K562 (cell line): ENCODE measurements around the gene MCU. TPM values are rescaled to one million over a fixed set of nuclear protein-coding genes. Genes with fewer than 3 reads are reported as not detected.
A peak's percentile ranks its signal among the peaks of the same experiment; 100 is the strongest.

ENCODE experiments used
- ATAC-seq: fragments of 200-7000 bp; cut with Tn5 transposase; 3 replicates; pipeline ENCODE4 v1.9.1; 2020; ENCODE audit warnings: moderate library complexity
- BruUV-seq: library from RNA; stranded (reverse); fragments of 400-500 nt; replicated peaks from 2 replicates; lab custom pipeline; 2021; lab: Mats Ljungman, UMichigan
- CTCF ChIA-PET: fragments of 300-600 bp; formaldehyde crosslinking; extraction: SDS; loops from one replicate; lab custom pipeline; 2021; ENCODE audit warnings: low intra/inter-chr PET ratio; lab: Yijun Ruan, JAX
- POLR2A ChIA-PET: fragments of 300-600, 350-650 bp; sonication (Branson Sonifier 250); formaldehyde crosslinking; extraction: SDS; loops from one replicate; lab custom pipeline; 2021; ENCODE audit warnings: antibody characterized with exemption, inconsistent platforms; lab: Yijun Ruan, JAX
- DNase-seq, 4 experiments: peaks; one replicate each; pipeline versions ENCODE4 v3.0.0 to v3.0.0-alpha.2; 2011 to 2018; ENCODE audit warnings: low spot score in 3 of 4, mixed read lengths in 3 of 4; ENCODE audit errors: extremely low read depth in 1 of 4
- FAIRE-seq: peaks from 2 replicates; lab custom pipeline; 2011; peaks lifted over from hg19 to GRCh38; lab: Jason Lieb, UNC
- H2AFZ ChIP-seq: 2 replicates; pipeline ENCODE4 v1.6.0; 2011; ENCODE audit warnings: low read depth, low read length, control low read depth, inconsistent platforms
- H3K27ac ChIP-seq: fragments of 200-600 bp; 3 replicates; pipeline ENCODE4 v1.8.0; 2011; ENCODE audit warnings: low read depth, mild to moderate bottlenecking, control low read depth, inconsistent platforms, low read length, moderate library complexity, mixed read lengths; ENCODE audit errors: extremely low read depth
- H3K27me3 ChIP-seq, 2 experiments: fragments of 300-600 bp in 1 of 2; 2 replicates in 1 of 2; 3 replicates in 1 of 2; pipeline versions ENCODE4 v1.6.0 to v1.8.0; 2011; ENCODE audit warnings: inconsistent platforms in 2 of 2, low read length in 2 of 2, mild to moderate bottlenecking in 1 of 2, mixed read lengths in 1 of 2, moderate library complexity in 1 of 2; ENCODE audit not compliant: control insufficient read depth in 2 of 2, insufficient read depth in 2 of 2
- H3K36me3 ChIP-seq: fragments of 300-600 bp; 3 replicates; pipeline ENCODE4 v1.8.0; 2011; ENCODE audit warnings: mild to moderate bottlenecking, low read length, inconsistent platforms; ENCODE audit not compliant: control insufficient read depth, insufficient read depth
- H3K4me1 ChIP-seq, 2 experiments: fragments of 200-600 bp in 1 of 2; replicated peaks in 1 of 2; 2 replicates in 1 of 2; 3 replicates in 1 of 2; pipeline versions ENCODE4 v1.5.1 to v1.8.0; 2011; ENCODE audit warnings: inconsistent platforms in 2 of 2, low read length in 2 of 2, mild to moderate bottlenecking in 1 of 2, mixed read lengths in 1 of 2, moderate library complexity in 1 of 2; ENCODE audit not compliant: control insufficient read depth in 2 of 2, insufficient read depth in 2 of 2
- H3K4me2 ChIP-seq: 2 replicates; pipeline ENCODE4 v1.6.1; 2011; ENCODE audit warnings: low read length, control low read depth, inconsistent platforms, mixed read lengths; ENCODE audit not compliant: insufficient read depth
- H3K4me3 ChIP-seq: fragments of 200-600 bp; sonication (generic), shearing (Covaris generic); 2 replicates; pipeline ENCODE4 v1.5.1; 2016; ENCODE audit warnings: control low read depth, inconsistent platforms
- H3K79me2 ChIP-seq: fragments of 200-600 bp; 3 replicates; pipeline ENCODE4 v1.8.0; 2011; ENCODE audit warnings: low read length, inconsistent platforms; ENCODE audit not compliant: control insufficient read depth, insufficient read depth
- H3K9ac ChIP-seq, 2 experiments: 2 replicates each; pipeline versions ENCODE4 v1.6.0 to v1.6.1; 2011; ENCODE audit warnings: low read depth in 2 of 2, low read length in 2 of 2, control low read depth in 1 of 2, inconsistent platforms in 1 of 2, mild to moderate bottlenecking in 1 of 2, mixed read lengths in 1 of 2; ENCODE audit not compliant: insufficient read depth in 1 of 2
- H3K9me1 ChIP-seq: one replicate; pipeline ENCODE4 v1.6.0; 2011; ENCODE audit warnings: inconsistent platforms, mild to moderate bottlenecking, low read length, moderate library complexity; ENCODE audit not compliant: control insufficient read depth, insufficient read depth
- H3K9me3 ChIP-seq: replicated peaks from 2 replicates; pipeline ENCODE4 v1.5.1; 2011; ENCODE audit warnings: low read depth, low read length, inconsistent platforms; ENCODE audit not compliant: control insufficient read depth, insufficient read depth
- H4K20me1 ChIP-seq: replicated peaks from 2 replicates; pipeline ENCODE4 v1.6.1; 2011; ENCODE audit warnings: low read length, inconsistent platforms, mixed read lengths; ENCODE audit not compliant: control insufficient read depth, insufficient read depth
- ADNP ChIP-seq: fragments of 200-800 bp; sonication (Bioruptor generic); IDR thresholded peaks from 2 replicates; pipeline ENCODE4 v1.6.1; 2016; ENCODE audit warnings: missing genetic modification characterization, missing compliant biosample characterization
- FOXA3 ChIP-seq, 2 experiments: fragments of 450-650 bp in 1 of 2; sonication (generic) in 1 of 2; formaldehyde crosslinking; IDR thresholded peaks in 1 of 2; conservative IDR thresholded peaks in 1 of 2; 2 replicates each; pipeline versions ENCODE4 v1.4.0 to v1.8.0; 2020 to 2022; ENCODE audit warnings: mild to moderate bottlenecking in 2 of 2, missing genetic modification reagents in 1 of 2
- FOXM1 ChIP-seq, 2 experiments: fragments of 450-650 bp in 1 of 2; sonication (generic) in 1 of 2; formaldehyde crosslinking in 1 of 2; IDR thresholded peaks; 2 replicates each; pipeline versions ENCODE4 v1.6.1 to v1.9.0; 2017 to 2022; ENCODE audit warnings: low read depth in 2 of 2, mild to moderate bottlenecking in 2 of 2, missing genetic modification reagents in 1 of 2, moderate library complexity in 1 of 2
- MEIS2 ChIP-seq: fragments of 450-650 bp; IDR thresholded peaks from 2 replicates; pipeline ENCODE4 v1.6.1; 2014; ENCODE audit warnings: mild to moderate bottlenecking; ENCODE audit not compliant: partially characterized antibody
- RCOR1 ChIP-seq, 2 experiments: IDR thresholded peaks; 2 replicates each; pipeline ENCODE4 v1.6.1; 2012; ENCODE audit warnings: low read depth in 2 of 2, low read length in 2 of 2, borderline replicate concordance in 1 of 2, improper control_type of control experiment in 1 of 2
- SREBF1 ChIP-seq: fragments of 150-350 bp; IDR thresholded peaks from 2 replicates; pipeline ENCODE4 v1.6.1; 2014; ENCODE audit warnings: antibody characterized with exemption, low read depth, low read length, borderline replicate concordance
- TAL1 ChIP-seq: fragments of 450-650 bp; IDR thresholded peaks from 2 replicates; pipeline ENCODE4 v1.6.1; 2016; ENCODE audit warnings: mild to moderate bottlenecking
- TEAD1 ChIP-seq, 2 experiments: fragments of 450-650 bp in 1 of 2; sonication (generic) in 1 of 2; formaldehyde crosslinking; IDR thresholded peaks; 2 replicates each; pipeline versions ENCODE4 v1.4.0 to v1.8.0; 2020 to 2022; ENCODE audit warnings: mild to moderate bottlenecking in 2 of 2, missing genetic modification reagents in 1 of 2
- USF1 ChIP-seq: sonication (generic); formaldehyde crosslinking; IDR thresholded peaks from 2 replicates; pipeline ENCODE4 v1.9.0; 2022; ENCODE audit warnings: mild to moderate bottlenecking, missing genetic modification reagents
- ZNF134 ChIP-seq: fragments of 250-450 bp; sonication (Bioruptor Pico); conservative IDR thresholded peaks from 2 replicates; pipeline ENCODE4 v1.4.0; 2020
- ZNF512 ChIP-seq: IDR thresholded peaks from 2 replicates; pipeline ENCODE4 v1.6.1; 2016; ENCODE audit warnings: missing genetic modification characterization, missing compliant biosample characterization
- WGBS: fragments of 100-300 bp; shearing (Covaris generic); methylation state at CpG from one replicate; pipeline ENCODE4 v1.1.6; 2016; ENCODE audit warnings: low coverage, mixed read lengths; ENCODE audit not compliant: insufficient coverage; ENCODE audit errors: missing lambda C conversion rate; 5-methylcytosine and 5-hydroxymethylcytosine counted together
- in situ Hi-C: fragments of 300-500 bp; cut with MboI; formaldehyde crosslinking; loops from 4 replicates; pipeline ENCODE4 v1.15.0; 2018; ENCODE audit warnings: inconsistent platforms, mixed read lengths
- intact Hi-C: fragments of 100-400 bp; cut with micrococcal nuclease; formaldehyde crosslinking; loops from 2 replicates; pipeline ENCODE4 v1.14.2; 2022
- polyA plus RNA-seq, 8 experiments: library from polyadenylated mRNA; depleted of rRNA in 4 of 8; stranded (reverse) in 5 of 8; unstranded in 3 of 8; fragments of >200 nt; fragmentation: Nextera tagmentation in 2 of 8; fragmentation: Illumina TruSeq in 1 of 8; extraction: Ambion mirVana in 2 of 8; extraction: Trizol in 1 of 8; gene quantifications; 2 replicates each; pipeline versions ENCODE4 v1.2.1 to v1.2.3, GENCODE V29; 2011 to 2014; ENCODE audit warnings: inconsistent platforms in 1 of 8, missing spikeins in 1 of 8
- total RNA-seq, 7 experiments: library from RNA; depleted of rRNA in 6 of 7; stranded (reverse); fragments of >200 nt in 6 of 7; fragmentation: Illumina TruSeq in 2 of 7; extraction: Trizol in 2 of 7; gene quantifications; 2 replicates each; pipeline versions ENCODE4 v1.2.1 to v1.2.3, GENCODE V29; 2011 to 2021; ENCODE audit warnings: low replicate concordance in 1 of 7
- TF ChIP-seq, protein P1 (sequence below): fragments of 450-650 bp; IDR thresholded peaks from 2 replicates; pipeline ENCODE4 v1.6.1; 2016
- TF ChIP-seq, protein P2 (sequence below), 2 experiments: IDR thresholded peaks in 1 of 2; conservative IDR thresholded peaks in 1 of 2; 2 replicates each; pipeline ENCODE4 v1.6.1; 2016; ENCODE audit warnings: low read depth in 2 of 2, mild to moderate bottlenecking in 1 of 2, missing compliant biosample characterization in 1 of 2, missing genetic modification characterization in 1 of 2, moderate library complexity in 1 of 2

The MCU gene
- total and polyA plus RNA-seq, 9 of the 15 experiments (the other 6 are each of a cell fraction or from before 2014, with no cell fraction given), result 8.2 to 88.8 (median 21.3) TPM

GRCh38 chr10:72816565-72816964, 124.6 kb downstream of the MCU start:
- Histone ChIP-seq H3K4me2 (no peak overlapping the region), H3K9me1 (no peaks in the 10 kb centered on the region), H3K27ac (no peak overlapping the region), H3K4me1 (no peaks in the 10 kb centered on the region; a peak in 1 of 5 replicates), H3K36me3 (no peaks in the 10 kb centered on the region), H2AFZ (no peak overlapping the region), H3K4me3 (no peak overlapping the region), H3K79me2 (no peaks in the 10 kb centered on the region), H4K20me1 (0 out of 2 replicates have a peak, but pooled peaks cover 3% of the 10 kb centered on the region), H3K9ac (no peak overlapping the region), H3K9me3 (no peaks in the 10 kb centered on the region), H3K27me3 (no peaks in the 10 kb centered on the region)
- 0% methylated on average over 1 of the region's 1 CpG for WGBS
- in situ Hi-C loops, result no loop called here
- ChIA-PET CTCF (no interaction called here), POLR2A (interaction anchor here (1.5 kb wide), 1 partner anchor 9 kb away, joined by 5 read pairs; no protein-coding TSS in a partner anchor)
- no peak for DNase-seq
- peak; percentile 44; the same call in 1 of the 3 replicates for ATAC-seq
- intact Hi-C loops, result no loop called here
- FAIRE-seq, result no peak
- BruUV-seq, result no TSS peak
- no peak for TF ChIP-seq TAL1
- TF ChIP-seq FOXA3 (CRISPR knock-in tag; conservative IDR thresholded peaks at IDR 0.05 in 1 of 2, IDR thresholded peaks at IDR 0.05 in 1 of 2), result peak in 1 of 2 experiments; percentile 43; a peak in 1 of 4 replicates
- no peak for TF ChIP-seq ZNF512
- TF ChIP-seq RCOR1 (IDR thresholded peaks at IDR 0.05; ENCODE audit: borderline replicate concordance in 1 of 2, low read depth in 2 of 2, low read length in 2 of 2), result no peak
- TF ChIP-seq ZNF134, result no peak
- no peak for TF ChIP-seq USF1 (CRISPR knock-in tag)
- TF ChIP-seq ADNP (tag), result no peak
- TF ChIP-seq, protein P1, sequence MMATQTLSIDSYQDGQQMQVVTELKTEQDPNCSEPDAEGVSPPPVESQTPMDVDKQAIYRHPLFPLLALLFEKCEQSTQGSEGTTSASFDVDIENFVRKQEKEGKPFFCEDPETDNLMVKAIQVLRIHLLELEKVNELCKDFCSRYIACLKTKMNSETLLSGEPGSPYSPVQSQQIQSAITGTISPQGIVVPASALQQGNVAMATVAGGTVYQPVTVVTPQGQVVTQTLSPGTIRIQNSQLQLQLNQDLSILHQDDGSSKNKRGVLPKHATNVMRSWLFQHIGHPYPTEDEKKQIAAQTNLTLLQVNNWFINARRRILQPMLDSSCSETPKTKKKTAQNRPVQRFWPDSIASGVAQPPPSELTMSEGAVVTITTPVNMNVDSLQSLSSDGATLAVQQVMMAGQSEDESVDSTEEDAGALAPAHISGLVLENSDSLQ, result peak; percentile 87
- TF ChIP-seq MEIS2, result peak; percentile 33
- no peak for TF ChIP-seq FOXM1 (IDR thresholded peaks at IDR 0.05; ENCODE audit: low read depth)
- no peak for TF ChIP-seq FOXM1 (CRISPR knock-in tag; IDR thresholded peaks at IDR 0.05; ENCODE audit: low read depth)
- TF ChIP-seq SREBF1, result no peak
- TF ChIP-seq, protein P2, sequence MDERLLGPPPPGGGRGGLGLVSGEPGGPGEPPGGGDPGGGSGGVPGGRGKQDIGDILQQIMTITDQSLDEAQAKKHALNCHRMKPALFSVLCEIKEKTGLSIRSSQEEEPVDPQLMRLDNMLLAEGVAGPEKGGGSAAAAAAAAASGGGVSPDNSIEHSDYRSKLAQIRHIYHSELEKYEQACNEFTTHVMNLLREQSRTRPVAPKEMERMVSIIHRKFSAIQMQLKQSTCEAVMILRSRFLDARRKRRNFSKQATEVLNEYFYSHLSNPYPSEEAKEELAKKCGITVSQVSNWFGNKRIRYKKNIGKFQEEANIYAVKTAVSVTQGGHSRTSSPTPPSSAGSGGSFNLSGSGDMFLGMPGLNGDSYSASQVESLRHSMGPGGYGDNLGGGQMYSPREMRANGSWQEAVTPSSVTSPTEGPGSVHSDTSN (CRISPR knock-in tag; IDR thresholded peaks at IDR 0.05; ENCODE audit: low read depth), result no peak
- TF ChIP-seq, protein P2 (tag; conservative IDR thresholded peaks at IDR 0.05; ENCODE audit: low read depth), result 0 out of 2 replicates have a peak, but pooled peaks have one; percentile 18
- TF ChIP-seq TEAD1 (CRISPR knock-in tag; IDR thresholded peaks at IDR 0.05), result no peak
